Suppressor macrophage treated with lipopolysaccharide for 1 hour (primary cell): ENCODE results near the gene WDR26.
"Not testable (repeated sequence)": the region's sequence is repeated elsewhere in the genome, so short reads cannot be mapped to it uniquely, and the experiment has no call there.

ENCODE experiments used
- DNase-seq, 3 donors: peaks; one replicate each; pipeline ENCODE4 v3.0.0-alpha.2; 2020 to 2022

The WDR26 gene

DNA sequence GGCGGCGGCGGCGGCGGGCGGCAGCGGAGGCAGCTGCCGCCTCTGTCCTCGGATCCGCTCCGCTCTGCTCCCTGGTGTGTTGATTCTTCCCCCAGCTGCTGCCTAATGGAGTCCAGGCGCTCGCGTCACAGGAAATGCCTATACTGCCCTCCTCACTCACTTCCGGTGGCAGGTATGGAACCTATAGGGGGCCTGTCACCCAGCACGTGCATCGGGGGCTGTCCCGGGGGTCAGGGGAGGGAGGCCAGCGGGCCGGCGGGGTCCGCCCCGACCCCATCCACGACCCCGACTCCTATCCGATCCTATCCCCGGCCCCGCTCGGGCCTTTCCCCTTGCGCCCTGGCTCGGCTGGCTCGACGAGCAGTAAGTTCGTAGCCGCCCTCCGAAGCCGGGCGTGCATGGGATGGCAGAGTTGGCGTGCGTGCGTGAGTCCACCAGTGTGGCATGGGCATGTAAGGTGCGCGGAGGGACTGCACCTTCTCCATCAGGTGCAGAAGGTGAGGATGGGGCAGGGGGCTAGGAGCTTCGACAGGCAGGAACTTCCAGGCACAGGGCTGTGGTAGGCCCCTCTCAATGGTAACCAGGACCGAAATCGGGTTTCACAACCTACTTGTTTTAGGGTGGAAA lies at the start of gene WDR26:
TSS of gene WDR26 (minus strand) at position 107 of the 627 bp plus-strand sequence.
- peak; percentile 84 to 89 (median 87) for DNase-seq

DNA sequence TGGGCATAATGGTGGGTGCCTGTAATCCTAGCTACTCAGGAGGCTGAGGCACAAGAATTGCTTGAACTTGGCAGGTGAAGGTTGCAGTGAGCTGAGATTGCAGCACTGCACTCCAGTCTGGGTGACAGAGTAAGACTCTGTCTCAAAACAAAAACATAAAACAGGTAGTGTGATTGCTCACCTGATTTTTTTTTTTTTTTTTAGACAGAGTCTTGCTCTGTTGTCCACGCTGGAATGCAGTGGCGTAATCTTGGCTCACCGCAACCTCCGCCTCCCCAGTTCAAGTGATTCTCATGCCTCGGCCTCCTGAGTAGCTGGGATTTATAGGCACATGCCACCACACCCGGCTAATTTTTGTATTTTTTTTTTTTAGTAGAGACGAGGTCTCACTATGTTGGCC lies 48.6 kb upstream of the WDR26 start:
- DNase-seq: not testable (repeated sequence)

DNA sequence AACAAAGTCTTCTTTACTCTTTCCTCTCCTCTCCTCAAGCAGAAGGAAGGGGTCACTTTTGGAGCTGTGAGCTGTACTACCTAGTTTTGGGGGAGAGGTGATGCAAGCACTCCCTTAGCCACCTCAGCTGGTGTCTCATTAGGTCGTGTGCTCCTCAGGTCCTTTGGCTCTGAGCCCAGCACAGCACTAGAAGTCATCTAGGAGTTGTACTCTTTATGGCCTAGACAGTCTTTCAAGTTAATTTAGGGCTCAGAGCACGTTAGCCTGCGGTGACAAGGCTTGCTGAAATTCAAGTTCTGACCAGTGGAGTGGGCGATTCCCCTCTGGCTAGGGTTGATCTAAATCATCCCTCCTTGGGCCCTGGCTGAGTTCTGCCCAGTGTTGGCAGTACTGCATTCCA lies 48.0 kb upstream of the WDR26 start:
- DNase-seq: no peak

DNA sequence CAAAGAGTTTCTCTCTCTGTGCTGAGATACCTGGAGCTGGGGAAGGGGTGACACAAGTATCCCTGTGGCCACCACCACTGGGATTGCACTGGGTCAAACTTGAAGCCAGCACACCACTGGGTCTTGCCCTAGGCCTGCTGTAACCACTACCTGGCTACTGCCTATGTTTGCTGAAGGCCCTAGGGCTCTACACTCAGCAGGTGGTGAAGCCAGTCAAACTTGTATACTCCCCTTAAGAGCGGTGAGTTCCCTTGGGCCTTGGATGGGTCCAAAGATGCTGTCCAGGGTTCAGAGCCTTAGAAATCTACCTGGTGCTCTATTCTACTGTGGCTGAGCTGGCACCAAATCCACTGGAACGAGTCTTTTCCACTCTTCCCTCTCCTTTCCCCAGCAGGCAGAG lies 47.0 kb upstream of the WDR26 start:
- no peak for DNase-seq

DNA sequence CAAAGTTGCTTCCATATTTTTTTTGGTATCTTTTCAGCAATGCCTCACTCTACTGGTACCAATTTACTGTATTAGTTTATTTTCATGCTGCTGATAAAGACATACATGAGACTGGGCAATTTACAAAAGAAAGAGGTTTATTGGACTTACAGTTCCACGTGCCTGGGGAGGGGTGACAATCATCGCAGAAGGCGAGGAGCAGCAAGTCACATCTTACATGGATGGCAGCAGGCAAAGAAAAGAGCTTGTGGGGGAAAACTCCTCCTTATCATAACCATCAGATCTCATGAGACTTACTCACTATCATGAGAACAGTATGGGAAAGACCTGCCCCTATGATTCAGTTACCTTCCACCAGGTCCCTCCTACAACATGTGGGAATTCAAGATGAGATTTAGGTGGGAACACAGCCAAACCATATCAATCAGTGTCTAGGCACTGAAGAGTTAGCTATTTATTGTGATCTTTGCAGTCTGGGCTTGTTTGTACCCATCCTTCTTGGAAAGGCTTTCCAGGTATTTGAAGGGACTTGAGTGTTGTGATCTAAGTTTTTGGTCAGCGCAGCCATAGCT lies 46.4 kb upstream of the WDR26 start:
- not testable (repeated sequence) for DNase-seq

DNA sequence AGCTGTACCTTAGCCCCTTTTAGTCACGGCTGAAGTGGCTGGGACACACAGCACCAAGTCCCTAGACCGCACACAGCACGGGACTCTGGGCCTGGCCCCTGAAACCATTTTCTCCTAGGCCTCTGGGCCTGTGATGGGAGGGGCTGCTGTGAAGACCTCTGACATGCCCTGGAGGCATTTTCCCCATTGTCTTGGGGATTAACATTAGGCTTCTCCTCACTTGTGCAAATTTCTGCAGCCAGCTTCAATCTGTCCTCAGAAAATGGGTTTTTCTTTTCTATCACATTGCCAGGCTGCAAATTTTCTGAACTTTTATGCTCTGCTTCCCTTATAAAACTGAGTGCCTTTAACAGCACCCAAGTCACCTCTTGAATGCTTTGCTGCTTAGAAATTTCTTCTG lies 45.6 kb upstream of the WDR26 start:
- DNase-seq: not testable (repeated sequence)

DNA sequence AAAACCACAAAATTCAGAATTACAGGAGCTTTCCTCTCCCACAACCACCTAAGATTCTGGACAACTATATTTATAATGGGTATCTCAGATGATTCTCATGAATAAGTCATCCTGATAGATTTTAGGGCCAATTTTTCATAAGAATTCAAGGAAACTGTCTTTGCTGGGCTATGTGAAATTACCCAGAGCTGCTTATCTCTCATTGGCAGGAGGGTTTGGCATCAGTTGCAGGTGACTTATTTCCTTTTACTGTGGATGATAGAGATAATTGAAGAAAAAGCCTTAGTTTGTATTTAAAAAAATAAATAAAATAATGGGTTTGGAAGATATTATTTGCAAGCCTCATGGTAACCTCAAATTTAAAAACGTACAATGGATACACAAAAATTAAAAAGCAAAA lies 38.2 kb upstream of the WDR26 start:
- DNase-seq: no peak

DNA sequence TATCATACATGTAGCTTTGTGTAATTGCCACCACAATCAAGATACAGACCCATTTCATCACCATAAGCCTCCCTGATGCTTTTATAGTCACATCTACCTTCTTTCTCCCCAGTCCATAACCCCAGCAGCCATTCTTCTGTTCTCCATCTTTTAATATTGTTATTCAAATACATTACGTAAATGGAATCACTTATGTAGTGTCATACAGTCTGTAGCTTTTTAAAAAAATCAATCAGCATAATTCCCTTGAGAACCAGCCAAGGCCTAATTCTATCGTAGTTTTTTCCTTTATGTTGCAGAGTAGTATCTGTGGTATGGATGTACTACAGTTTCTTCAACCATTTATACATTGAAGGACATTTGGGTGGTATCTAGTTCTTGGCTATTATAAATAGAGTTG lies 31.6 kb upstream of the WDR26 start:
- no peak for DNase-seq

DNA sequence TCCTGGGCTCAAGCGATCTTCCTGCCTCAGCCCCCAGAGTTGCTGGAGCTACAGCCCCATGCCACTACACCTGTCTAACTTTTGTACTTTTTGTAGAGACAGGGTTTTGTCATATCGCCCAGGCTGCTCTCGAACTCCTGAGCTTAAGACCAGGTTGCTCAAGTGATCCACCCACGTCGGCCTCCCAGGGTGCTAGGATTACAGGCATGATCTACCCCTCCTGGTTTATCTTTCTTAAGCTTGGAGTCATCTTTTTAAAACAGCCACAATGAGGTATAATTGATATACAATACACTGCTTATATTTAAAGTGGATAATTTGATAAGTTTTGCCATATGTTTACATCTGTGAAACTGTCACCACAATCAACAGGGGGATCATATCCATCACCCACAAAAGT lies 25.4 kb upstream of the WDR26 start:
- DNase-seq: no peak

DNA sequence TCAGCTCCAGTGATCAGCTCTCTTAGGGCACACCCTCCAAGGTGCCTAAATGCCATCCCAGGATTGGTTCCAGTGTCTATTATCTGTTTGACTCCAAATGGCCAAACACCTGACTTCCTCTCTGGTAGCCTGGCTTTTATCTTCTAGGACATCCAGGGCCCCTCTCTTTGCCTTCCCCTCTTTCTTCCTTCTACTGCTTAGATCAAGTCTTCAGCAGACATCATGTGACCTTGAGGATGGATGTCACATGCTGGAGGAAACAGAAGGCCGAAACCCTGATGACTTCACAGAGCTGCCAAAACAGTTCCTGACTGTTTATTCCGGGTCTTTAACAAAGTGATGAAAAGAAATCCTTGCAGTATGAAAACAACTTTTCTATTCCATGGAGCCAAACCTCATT lies 24.4 kb upstream of the WDR26 start:
- DNase-seq: peak; percentile 59 to 62 (median 60)

DNA sequence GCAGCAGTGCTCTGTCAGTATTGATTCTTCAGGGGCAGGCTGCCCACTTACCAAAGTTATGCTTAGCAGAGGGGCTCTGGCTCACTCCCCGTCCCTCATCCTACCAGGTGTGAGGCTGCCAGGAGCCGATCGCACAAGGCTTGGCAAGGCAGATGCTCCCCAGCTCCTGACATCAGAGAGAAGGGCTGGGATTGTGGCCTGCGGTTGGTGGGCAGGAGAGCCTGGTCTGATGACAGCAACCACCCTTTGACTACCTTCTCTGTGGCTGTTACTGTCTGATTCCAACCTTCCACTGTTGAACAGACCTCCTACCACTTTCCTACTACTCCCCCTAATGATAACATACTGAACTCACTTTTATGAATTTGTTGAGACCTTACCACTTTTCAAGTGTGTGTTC lies 23.7 kb upstream of the WDR26 start:
- no peak for DNase-seq

DNA sequence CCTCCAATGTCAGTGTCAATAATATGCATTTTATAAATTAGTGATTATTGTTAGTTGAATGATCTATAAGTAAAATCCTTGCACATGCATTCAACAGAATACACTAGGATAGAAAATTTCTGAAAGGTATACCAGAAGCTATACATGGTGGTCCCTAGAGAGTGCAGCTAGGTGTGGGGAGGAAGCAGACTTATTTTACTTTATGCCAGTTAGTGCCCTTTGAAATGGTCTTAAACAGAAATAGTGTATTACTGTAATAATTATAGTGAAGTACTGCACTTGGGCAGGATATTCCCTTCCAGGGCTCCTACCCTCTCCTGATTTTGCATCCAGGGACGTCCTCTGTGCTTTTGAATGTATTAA lies 23.2 kb upstream of the WDR26 start:
- DNase-seq: no peak

DNA sequence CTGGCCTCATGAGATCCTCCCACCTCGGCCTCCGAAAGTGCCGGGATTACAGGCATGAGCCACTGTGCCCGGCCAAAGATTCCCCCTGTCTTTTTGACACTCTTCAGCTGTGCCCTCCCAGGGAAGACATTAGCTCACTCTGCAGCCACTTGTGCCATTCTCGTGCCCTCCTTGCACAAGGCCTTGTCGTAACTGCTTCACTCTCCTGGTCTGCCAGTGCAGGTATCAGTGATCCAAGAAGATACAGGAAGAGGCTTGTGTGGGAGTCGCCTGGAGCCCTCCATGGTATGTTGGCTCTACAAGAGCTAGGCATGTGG lies 22.0 kb upstream of the WDR26 start:
- no peak for DNase-seq

DNA sequence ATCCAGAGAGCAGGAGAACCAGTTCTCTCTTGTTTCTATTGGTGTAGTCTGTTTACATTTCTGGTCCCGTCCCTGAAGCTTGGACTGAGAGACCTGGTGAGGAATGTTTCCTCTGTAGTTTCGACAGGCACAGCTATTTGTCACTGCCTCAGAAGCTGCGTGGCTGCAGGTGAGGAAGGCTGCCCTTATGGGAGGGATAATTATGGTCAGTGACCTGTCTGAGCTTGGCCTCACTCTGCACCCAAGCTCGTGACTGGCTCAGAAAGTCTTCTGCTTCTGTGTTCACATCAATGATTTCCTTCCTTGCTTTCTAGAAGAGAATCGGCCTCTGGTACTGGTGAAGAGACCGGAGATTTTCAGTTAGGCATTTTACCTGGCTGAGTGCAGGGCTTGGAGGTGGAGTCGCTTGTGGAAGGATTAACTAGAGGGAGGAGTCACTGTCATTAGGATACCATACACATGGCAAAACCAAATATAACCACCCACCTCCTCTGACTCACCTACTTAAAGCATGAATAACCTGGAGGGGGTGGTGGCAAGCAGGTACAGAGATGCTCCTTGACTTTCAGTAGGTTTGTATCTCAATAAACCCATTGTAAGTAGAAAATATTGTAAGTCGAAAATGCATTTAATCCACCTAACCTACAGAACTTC lies 19.9 kb upstream of the WDR26 start:
- no peak for DNase-seq

DNA sequence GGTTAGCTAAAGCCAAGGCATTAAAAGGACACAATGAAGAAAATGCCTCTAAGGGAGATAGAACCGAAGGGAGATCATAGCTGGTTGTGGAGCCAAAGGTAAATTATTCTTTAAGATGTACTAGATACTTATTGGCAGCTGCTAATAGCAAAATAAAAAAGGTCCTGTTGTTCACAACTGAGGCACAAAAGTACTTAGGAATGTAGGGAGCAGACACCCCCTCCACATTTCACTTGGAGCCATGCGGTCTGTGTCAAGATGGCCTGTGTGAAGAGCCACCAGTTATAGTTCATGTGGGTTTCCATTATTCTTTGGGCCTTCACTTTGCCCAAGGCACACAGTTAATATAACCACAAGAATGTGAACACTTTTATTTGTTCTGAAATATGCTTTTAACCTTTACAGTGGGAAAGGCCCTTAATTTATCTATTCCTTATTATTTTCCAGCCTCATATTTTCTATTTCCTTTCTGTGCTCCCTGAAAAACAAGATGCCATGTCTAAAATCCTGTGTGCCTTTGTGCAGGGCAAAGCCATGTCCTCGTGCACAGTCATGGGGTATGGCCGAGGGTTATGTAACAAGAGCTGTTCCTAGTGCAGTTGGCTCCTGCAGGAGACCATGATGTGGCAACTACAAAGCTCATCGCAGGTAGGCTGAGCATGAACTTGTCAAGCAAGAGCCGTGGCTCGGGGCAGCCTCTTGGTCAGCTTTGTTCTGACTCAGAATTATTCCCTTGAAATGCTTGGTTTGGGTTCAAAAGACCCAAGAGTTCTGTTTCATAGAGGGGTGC lies 16.2 kb upstream of the WDR26 start:
- DNase-seq: no peak

DNA sequence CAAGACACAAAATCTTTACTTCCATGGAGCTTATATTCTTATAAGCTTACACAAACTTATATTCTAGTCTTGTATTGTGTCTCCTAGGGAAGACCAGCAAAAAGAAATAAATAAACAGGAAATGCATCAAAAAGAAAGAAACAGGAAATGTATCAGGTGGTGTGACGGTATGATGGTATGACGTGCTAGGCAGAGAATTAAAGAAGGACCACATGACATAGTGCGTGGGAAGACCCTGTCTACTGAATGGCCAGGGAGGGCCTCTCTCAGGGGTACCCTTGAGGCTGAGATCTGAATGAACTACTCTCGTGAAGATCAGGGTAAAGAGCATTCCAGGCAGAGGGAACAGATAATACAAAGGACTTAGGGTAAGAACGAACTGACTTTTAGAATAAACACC lies 15.6 kb upstream of the WDR26 start:
- DNase-seq: peak in 1 of 3 donors; percentile 4

DNA sequence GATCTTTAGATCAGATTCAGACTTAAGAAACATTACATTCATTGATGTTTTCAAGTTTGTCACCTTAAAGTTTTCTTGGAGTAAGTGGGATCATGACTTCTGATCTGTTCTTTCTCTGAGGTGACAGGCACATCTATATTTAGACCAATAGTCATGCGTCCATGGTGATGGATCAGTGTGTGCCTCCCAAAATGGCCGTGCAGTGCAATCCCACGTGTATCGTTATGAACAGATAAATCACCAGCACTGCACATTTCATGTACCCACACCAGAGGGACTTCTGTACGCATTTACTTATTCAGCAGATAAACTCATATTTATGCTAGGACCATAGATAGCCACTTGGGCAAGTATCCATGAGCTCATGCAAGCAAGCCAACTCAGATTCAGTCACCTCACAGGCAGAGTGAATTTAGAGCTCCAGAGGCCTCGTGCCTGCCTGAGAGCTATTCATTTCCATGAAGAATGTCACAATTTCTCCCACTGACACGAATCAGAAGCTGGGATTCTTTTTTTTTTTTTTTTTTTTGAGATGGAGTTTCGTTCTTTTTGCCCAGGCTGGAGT lies 13.9 kb upstream of the WDR26 start:
- DNase-seq: no peak

DNA sequence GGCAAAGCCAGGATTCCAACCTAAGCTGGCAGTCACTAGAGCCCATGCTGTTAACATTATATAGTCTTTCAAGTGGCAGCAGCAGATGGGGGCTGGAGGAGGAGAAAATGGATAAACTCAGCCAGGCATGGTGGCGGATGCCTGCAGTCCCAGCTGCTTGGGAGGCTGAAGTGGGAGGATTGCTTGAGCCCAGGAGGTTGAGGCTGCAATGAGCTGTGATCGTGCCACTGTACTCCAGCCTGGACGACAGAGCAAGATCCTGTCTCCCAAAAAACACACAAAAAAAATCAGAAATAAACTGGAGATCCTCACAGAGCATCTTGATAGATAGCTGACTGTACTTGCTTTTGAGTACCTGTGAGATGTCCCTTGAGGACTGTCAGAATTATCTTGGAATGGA lies 13.4 kb upstream of the WDR26 start:
- no peak for DNase-seq

DNA sequence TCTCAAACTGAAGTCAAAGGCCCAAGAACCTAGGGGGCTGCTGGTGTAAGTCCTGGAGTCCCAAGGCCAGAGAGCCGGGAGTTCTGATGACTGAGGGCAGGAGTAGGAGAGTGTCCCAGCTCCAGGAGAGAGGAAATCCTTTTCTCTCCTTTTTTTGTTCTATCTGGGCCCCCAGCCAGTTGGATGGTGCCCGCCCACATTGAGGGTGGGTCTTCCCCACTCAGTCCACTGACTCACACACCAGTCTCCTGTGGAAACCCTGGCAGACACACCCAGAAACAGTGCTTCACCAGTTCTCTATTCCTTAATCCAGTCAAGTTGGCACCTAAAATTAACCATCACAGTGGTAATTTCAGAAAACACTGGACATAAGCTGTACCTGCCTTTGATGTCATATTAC lies 12.7 kb upstream of the WDR26 start:
- DNase-seq: peak; percentile 70 to 73 (median 71)

DNA sequence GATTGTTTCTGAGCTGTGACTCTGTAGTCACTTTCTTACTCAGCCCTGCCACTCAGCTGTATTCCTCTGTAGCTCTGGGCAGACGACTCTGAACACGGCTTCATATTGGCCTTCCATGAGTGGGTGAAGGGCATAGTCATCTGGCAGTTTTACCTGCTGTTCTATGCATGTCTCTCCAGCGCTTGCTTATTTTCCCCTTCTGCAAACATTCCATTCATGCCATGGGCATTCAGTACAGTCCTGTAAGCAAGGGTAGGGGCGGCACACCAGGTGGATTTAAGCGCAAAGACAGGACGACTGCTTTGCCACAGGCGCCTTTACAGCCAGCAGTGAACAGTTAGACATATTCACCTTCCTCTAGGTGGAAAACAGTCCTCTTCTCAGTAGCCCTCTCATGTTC lies 4.4 kb upstream of the WDR26 start:
- DNase-seq: no peak

DNA sequence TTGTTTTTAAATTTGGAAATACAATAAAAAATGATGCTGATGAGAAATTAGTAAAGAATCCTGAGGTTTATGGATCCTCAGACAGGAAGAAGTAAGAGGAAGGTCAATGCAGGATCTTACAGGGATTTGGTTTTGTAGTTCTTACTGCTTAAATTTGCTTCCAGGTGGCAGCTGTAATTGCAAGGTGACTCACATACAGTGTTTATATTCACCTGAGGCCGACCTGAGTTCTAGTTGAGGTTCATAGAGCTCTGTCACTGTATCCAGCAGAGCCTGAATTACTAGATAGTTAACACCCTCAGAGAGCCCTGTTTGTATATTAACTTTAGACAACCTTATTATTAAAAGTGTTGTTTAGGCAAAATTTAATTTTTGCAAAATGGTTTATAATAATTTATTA lies 1.4 kb upstream of the WDR26 start:
- no peak for DNase-seq

DNA sequence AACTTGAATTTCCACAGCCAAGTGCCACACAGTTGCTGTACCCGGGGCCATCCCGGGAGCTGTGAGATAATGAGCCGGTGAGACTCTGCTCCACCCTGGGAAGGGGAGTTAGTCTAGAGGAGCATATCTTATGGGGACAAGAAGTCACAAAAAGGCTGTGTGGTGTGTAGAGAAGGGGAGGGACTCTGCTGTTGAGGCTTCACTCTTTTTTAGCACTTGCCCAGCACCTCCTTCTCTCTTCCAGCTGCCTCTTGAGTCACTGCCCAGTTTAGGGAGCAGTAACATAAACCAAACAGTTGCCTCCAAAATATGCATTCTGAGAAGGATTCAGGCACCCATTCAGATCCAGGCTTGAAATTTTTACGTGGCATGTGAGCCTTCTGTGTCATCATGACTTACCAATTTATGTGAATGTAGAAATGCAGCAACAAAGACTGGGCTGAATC lies 744 bp upstream of the WDR26 start:
- peak; percentile 47 to 68 (median 54) for DNase-seq
